GM12878 (cell line): Measurements from ENCODE around the gene CASP10. TPM values are rescaled to one million over a fixed set of nuclear protein-coding genes. Genes with fewer than 3 reads are reported as not detected.

ENCODE experiments used
- ATAC-seq: fragments of 200-7000 bp; cut with Tn5 transposase; 3 replicates; pipeline ENCODE4 v1.9.1; 2020; ENCODE audit warnings: mild to moderate bottlenecking, moderate library complexity
- BruUV-seq: library from RNA; stranded (reverse); fragments of 400-500 nt; replicated peaks from 2 replicates; lab custom pipeline; 2021; lab: Mats Ljungman, UMichigan
- CTCF ChIA-PET: fragments of 300-600 bp; sonication (Branson Sonifier 250); formaldehyde crosslinking; extraction: SDS; loops from one replicate; lab custom pipeline; 2021; ENCODE audit warnings: inconsistent platforms; lab: Yijun Ruan, JAX
- POLR2A ChIA-PET: fragments of 350-600 bp; formaldehyde crosslinking; extraction: SDS; loops from one replicate; lab custom pipeline; 2021; ENCODE audit warnings: inconsistent platforms; lab: Charles Lee
- RAD21 ChIA-PET: fragments of 300-600 bp; sonication (Branson Sonifier 250); formaldehyde crosslinking; loops from one replicate; lab custom pipeline; 2023; ENCODE audit warnings: antibody characterized with exemption; ENCODE audit not compliant: unreplicated experiment; lab: Charles Lee
- SMC1A ChIA-PET: fragments of 300-600 bp; sonication (Branson Sonifier 250); formaldehyde crosslinking; loops from one replicate; lab custom pipeline; 2023; ENCODE audit not compliant: unreplicated experiment, uncharacterized antibody; lab: Charles Lee
- DNase-seq: peaks from one replicate; pipeline ENCODE4 v3.0.0-alpha.2; 2011; ENCODE audit warnings: low read depth, low spot score
- FAIRE-seq: peaks from 3 replicates; lab custom pipeline; 2011; peaks lifted over from hg19 to GRCh38; lab: Jason Lieb, UNC
- H2AFZ ChIP-seq: 2 replicates; pipeline ENCODE4 v1.6.0; 2011; ENCODE audit warnings: low read depth, low read length, control low read depth; ENCODE audit not compliant: control insufficient read depth
- H3K27ac ChIP-seq: 2 replicates; pipeline ENCODE4 v1.5.1; 2011; ENCODE audit warnings: control low read depth; ENCODE audit not compliant: control insufficient read depth, insufficient read depth
- H3K27me3 ChIP-seq, 2 experiments: replicated peaks in 1 of 2; 2 replicates each; pipeline versions ENCODE4 v1.6.0 to v1.6.1; 2011; ENCODE audit warnings: low read length in 1 of 2; ENCODE audit not compliant: control insufficient read depth in 2 of 2, insufficient read depth in 2 of 2
- H3K36me3 ChIP-seq, 2 experiments: 2 replicates each; pipeline ENCODE4 v1.5.1; 2011; ENCODE audit warnings: low read length in 1 of 2; ENCODE audit not compliant: control insufficient read depth in 2 of 2, insufficient read depth in 2 of 2
- H3K4me1 ChIP-seq: 2 replicates; pipeline ENCODE4 v1.6.1; 2011; ENCODE audit warnings: mild to moderate bottlenecking, low read length, moderate library complexity, mixed read lengths; ENCODE audit not compliant: control insufficient read depth, insufficient read depth
- H3K4me2 ChIP-seq: 2 replicates; pipeline ENCODE4 v1.6.0; 2011; ENCODE audit warnings: control low read depth; ENCODE audit not compliant: control insufficient read depth, insufficient read depth
- H3K4me3 ChIP-seq: fragments of 200-600 bp; sonication (generic); 2 replicates; pipeline ENCODE4 v1.5.1; 2016
- H3K79me2 ChIP-seq: 2 replicates; pipeline ENCODE4 v1.6.0; 2011; ENCODE audit warnings: low read length; ENCODE audit not compliant: control insufficient read depth, insufficient read depth
- H3K9ac ChIP-seq: 2 replicates; pipeline ENCODE4 v1.8.0; 2011; ENCODE audit warnings: low read length, control low read depth, mixed read lengths; ENCODE audit not compliant: control insufficient read depth, insufficient read depth
- H3K9me3 ChIP-seq: replicated peaks from 3 replicates; pipeline ENCODE4 v1.5.1; 2011; ENCODE audit warnings: mild to moderate bottlenecking, low read length; ENCODE audit not compliant: control insufficient read depth, insufficient read depth
- H4K20me1 ChIP-seq: 2 replicates; pipeline ENCODE4 v1.6.0; 2011; ENCODE audit not compliant: control insufficient read depth, insufficient read depth
- ATF3 ChIP-seq: IDR thresholded peaks from 2 replicates; pipeline ENCODE4 v1.6.1; 2011; ENCODE audit warnings: low read depth, mild to moderate bottlenecking, low read length, moderate library complexity, borderline replicate concordance; ENCODE audit errors: extremely low read depth
- CBX3 ChIP-seq: fragments of 200-600 bp; sonication (generic); IDR thresholded peaks from 2 replicates; pipeline ENCODE4 v1.6.1; 2016; ENCODE audit warnings: low read depth, borderline replicate concordance
- HDAC6 ChIP-seq: fragments of 200-600 bp; sonication (generic); IDR thresholded peaks from one replicate; pipeline ENCODE4 v1.8.0; 2017; ENCODE audit warnings: antibody characterized with exemption; ENCODE audit not compliant: unreplicated experiment
- MTA3 ChIP-seq: IDR thresholded peaks from 2 replicates; pipeline ENCODE4 v1.6.1; 2012; ENCODE audit warnings: low read length, inconsistent platforms, borderline replicate concordance
- MXI1 ChIP-seq: fragments of 150-350 bp; IDR thresholded peaks from 2 replicates; pipeline ENCODE4 v1.6.1; 2011; ENCODE audit warnings: low read depth, mild to moderate bottlenecking, inconsistent platforms, low read length, improper control_type of control experiment
- RUNX3 ChIP-seq: IDR thresholded peaks from 2 replicates; pipeline ENCODE4 v1.6.1; 2012; ENCODE audit warnings: low read length, inconsistent platforms
- TBL1XR1 ChIP-seq: IDR thresholded peaks from 2 replicates; pipeline ENCODE4 v1.6.1; 2012; ENCODE audit warnings: low read depth, low read length, improper control_type of control experiment
- ZNF217 ChIP-seq: fragments of 450-650 bp; IDR thresholded peaks from 2 replicates; pipeline ENCODE4 v1.6.1; 2017; ENCODE audit warnings: antibody characterized with exemption, mild to moderate bottlenecking
- WGBS: methylation state at CpG from one replicate; pipeline ENCODE4 v1.1.6; 2016; ENCODE audit warnings: low lambda C conversion rate; ENCODE audit not compliant: insufficient replicate concordance, insufficient coverage; ENCODE audit errors: missing lambda C conversion rate; 5-methylcytosine and 5-hydroxymethylcytosine counted together
- in situ Hi-C: fragments of 300-500 bp; cut with MboI; formaldehyde crosslinking; loops from 9 replicates; pipeline ENCODE4 v1.14.3; 2018; ENCODE audit warnings: mixed read lengths
- intact Hi-C: fragments of 100-400 bp; cut with micrococcal nuclease; formaldehyde crosslinking; loops from one replicate; pipeline ENCODE4 v1.14.2; 2022; ENCODE audit not compliant: unreplicated experiment
- polyA plus RNA-seq, 11 experiments: library from polyadenylated mRNA; depleted of rRNA in 4 of 11; unstranded in 6 of 11; stranded (reverse) in 5 of 11; fragments of >200 nt; fragmentation: Nextera tagmentation in 4 of 11; fragmentation: Illumina TruSeq in 1 of 11; extraction: Ambion mirVana in 4 of 11; extraction: Trizol in 1 of 11; gene quantifications; 1 replicate in 1 of 11; 2 replicates in 10 of 11; pipeline versions ENCODE4 v1.2.1 to v1.2.3, GENCODE V29; 2011 to 2016; ENCODE audit warnings: inconsistent platforms in 2 of 11, missing spikeins in 2 of 11, low read depth in 1 of 11
- total RNA-seq, 4 experiments: library from RNA; depleted of rRNA in 3 of 4; stranded (reverse); fragments of >200 nt in 3 of 4; fragmentation: Illumina TruSeq in 1 of 4; extraction: Trizol in 1 of 4; gene quantifications; 2 replicates each; pipeline versions ENCODE4 v1.2.1 to v1.2.3, GENCODE V29; 2013 to 2021
- TF ChIP-seq, protein P1 (sequence below): IDR thresholded peaks from 2 replicates; pipeline ENCODE4 v1.6.1; 2011; ENCODE audit warnings: mild to moderate bottlenecking, low read depth, low read length, moderate library complexity; ENCODE audit not compliant: insufficient replicate concordance
- TF ChIP-seq, protein P2 (sequence below): fragments of 450-650 bp; IDR thresholded peaks from 2 replicates; pipeline ENCODE4 v1.6.1; 2016; ENCODE audit warnings: mild to moderate bottlenecking

Gene CASP10
- total and polyA plus RNA-seq, 10 of the 15 experiments (the other 5 are each of a cell fraction or from before 2014, with no cell fraction given): 7.2 to 14.1 (median 10.8) TPM

GRCh38 chr2:201136889-201137321 is 46.0 kb upstream of the CASP10 start (continued):
- TF ChIP-seq HDAC6 (no peak), CBX3 (no peak), TBL1XR1 (no peak), ATF3 (no peak), RUNX3 (no peak), ZNF217 (no peak), MTA3 (no peak)
- TF ChIP-seq, protein P1, sequence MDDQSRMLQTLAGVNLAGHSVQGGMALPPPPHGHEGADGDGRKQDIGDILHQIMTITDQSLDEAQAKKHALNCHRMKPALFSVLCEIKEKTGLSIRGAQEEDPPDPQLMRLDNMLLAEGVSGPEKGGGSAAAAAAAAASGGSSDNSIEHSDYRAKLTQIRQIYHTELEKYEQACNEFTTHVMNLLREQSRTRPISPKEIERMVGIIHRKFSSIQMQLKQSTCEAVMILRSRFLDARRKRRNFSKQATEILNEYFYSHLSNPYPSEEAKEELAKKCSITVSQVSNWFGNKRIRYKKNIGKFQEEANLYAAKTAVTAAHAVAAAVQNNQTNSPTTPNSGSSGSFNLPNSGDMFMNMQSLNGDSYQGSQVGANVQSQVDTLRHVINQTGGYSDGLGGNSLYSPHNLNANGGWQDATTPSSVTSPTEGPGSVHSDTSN: no peak
- TF ChIP-seq, all 136 proteins: peak for 0

DNA sequence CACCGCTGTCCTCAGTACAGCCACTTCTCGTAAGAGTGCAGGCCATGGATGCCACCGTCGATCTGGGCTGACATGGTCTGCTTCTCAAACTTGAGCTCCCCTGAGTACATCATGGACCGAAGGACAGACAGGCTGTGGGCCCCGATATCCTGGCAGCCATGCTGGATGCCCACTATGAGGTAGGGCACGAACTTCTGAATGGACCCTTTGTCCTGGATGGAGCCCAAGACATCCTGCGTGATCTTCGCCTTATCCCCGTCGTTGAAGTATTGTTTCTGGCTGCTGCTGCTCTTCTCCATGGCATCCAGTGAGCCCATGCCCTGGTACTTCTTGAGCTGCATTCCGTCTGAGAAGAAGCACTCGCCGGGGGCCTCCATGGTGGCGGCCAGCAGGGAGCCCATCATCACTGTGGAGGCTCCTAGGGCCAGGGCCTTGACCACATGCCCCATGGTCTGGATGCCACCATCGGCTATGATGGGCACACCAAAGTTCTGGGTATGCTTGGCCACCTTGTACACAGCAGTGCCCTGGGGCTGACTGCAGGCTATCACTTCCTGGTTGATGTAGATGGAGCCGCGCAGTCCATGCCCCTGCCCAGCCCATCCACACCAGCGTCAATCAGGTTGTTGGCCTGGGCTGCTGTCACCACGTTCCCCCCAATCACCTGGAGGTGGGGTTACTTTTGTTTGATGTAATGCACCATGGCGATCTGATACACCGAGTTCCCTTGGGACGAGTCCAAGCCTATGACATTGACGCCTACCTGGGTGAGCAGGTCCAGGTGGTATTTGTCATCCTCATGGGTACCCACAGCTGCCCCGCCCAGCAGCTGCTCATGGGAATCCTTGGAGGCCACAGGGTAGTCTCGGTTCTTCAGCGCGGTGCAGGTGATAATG is 45.2 kb upstream of the CASP10 start:
- ATAC-seq: no peak
- RAD21 ChIA-PET: no interaction called here
- Histone ChIP-seq H4K20me1 (no peaks in the 10 kb centered on the region; the same call in 1 of the 2 replicates), H3K9ac (no peak overlapping the region), H3K27me3 (no peaks in the 10 kb centered on the region), H2AFZ (no peak overlapping the region), H3K4me3 (no peak overlapping the region), H3K27ac (no peak overlapping the region), H3K79me2 (peaks cover 55% of the 10 kb centered on the region), H3K4me2 (no peak overlapping the region), H3K9me3 (no peaks in the 10 kb centered on the region), H3K4me1 (no peaks in the 10 kb centered on the region), H3K36me3 (peaks cover 24 to 31% of the 10 kb centered on the region in 2 experiments)
- no TSS peak for BruUV-seq
- in situ Hi-C loops (no loop called here), intact Hi-C loops (loop anchor here (10.0 kb wide), 1 partner anchor 1183 kb away; the partner anchor contains the start of genes MAIP1 and TYW5)
- CTCF ChIA-PET: interaction anchor here (0.8 kb wide), 1 partner anchor 20 kb away, joined by 4 read pairs; no protein-coding TSS in a partner anchor
- SMC1A ChIA-PET: interaction anchor here (0.9 kb wide), 1 partner anchor 17 kb away, joined by 3 read pairs; no protein-coding TSS in a partner anchor
- WGBS: 95% methylated on average over 28 of the region's 28 CpGs
- FAIRE-seq: no peak
- POLR2A ChIA-PET: interaction anchor here (1.1 to 2.6 kb wide), 2 partner anchors 13 to 22 kb away, joined by 3 to 9 read pairs; partner anchors contain the start of gene CFLAR
- DNase-seq: no peak
- TF ChIP-seq, protein P2, sequence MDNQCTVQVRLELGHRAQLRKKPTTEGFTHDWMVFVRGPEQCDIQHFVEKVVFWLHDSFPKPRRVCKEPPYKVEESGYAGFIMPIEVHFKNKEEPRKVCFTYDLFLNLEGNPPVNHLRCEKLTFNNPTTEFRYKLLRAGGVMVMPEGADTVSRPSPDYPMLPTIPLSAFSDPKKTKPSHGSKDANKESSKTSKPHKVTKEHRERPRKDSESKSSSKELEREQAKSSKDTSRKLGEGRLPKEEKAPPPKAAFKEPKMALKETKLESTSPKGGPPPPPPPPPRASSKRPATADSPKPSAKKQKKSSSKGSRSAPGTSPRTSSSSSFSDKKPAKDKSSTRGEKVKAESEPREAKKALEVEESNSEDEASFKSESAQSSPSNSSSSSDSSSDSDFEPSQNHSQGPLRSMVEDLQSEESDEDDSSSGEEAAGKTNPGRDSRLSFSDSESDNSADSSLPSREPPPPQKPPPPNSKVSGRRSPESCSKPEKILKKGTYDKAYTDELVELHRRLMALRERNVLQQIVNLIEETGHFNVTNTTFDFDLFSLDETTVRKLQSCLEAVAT: peak; percentile 49; the same call in 1 of the 2 replicates
- no peak for TF ChIP-seq MXI1
